Measurements from ENCODE around the gene MAPK7. TPM values are rescaled to one million over a fixed set of nuclear protein-coding genes. Genes with fewer than 3 reads are reported as not detected.

MAPK7 gene
- total RNA-seq, 6 experiments from 2014 or later, result 5.7 to 9.2 (median 6.7) TPM

DNA sequence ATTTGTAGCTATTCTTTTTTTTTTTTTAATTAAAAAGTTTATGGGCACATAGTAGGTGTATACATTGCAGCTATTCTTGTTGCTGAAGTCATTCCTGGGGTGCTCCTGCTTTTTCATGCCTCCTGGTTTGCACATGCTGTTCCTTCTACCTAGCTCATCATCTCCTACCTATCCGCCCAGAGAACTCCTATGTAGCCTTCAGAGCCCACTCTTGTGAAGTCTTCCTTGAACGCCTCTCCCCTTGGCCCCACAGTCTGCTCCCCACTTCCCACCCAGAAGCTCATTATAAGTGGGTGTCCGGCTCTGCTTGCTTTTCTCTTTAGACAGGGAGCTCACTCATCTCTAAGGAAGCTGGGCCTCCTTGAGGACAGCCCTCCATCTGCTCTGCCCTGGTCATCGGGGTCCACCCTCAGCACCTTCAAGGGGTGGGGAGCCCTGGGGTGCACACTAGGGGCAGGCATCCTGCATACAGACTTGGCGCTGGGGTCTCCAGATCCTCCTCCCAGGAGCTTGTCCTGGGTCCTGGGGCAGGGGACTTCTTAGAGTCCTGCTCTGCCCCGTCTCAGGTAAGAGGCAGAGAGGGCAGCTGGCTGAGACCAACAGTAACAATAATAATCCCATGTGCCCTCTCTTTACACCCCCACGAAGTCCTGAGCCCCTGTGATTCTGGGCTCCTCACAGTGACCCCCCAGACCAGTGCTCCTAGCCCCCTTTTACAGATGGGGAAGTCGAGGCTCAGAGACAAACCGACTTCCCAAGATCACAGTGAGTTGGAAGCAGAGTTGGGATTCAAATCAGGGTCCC lies 12.3 kb upstream of the MAPK7 start:
- no peak overlapping the region for H3K4me3 ChIP-seq
- TF ChIP-seq POLR2A (IDR thresholded peaks at IDR 0.05), result no peak
- TF ChIP-seq, protein P1, sequence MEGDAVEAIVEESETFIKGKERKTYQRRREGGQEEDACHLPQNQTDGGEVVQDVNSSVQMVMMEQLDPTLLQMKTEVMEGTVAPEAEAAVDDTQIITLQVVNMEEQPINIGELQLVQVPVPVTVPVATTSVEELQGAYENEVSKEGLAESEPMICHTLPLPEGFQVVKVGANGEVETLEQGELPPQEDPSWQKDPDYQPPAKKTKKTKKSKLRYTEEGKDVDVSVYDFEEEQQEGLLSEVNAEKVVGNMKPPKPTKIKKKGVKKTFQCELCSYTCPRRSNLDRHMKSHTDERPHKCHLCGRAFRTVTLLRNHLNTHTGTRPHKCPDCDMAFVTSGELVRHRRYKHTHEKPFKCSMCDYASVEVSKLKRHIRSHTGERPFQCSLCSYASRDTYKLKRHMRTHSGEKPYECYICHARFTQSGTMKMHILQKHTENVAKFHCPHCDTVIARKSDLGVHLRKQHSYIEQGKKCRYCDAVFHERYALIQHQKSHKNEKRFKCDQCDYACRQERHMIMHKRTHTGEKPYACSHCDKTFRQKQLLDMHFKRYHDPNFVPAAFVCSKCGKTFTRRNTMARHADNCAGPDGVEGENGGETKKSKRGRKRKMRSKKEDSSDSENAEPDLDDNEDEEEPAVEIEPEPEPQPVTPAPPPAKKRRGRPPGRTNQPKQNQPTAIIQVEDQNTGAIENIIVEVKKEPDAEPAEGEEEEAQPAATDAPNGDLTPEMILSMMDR (IDR thresholded peaks at IDR 0.05), result no peak
- intact Hi-C loops (cut with DNase I), result loop anchor here in 1 of 2 donors (10.0 kb wide), 1 partner anchor 89 kb away; no protein-coding TSS in a partner anchor
- H3K4me1 ChIP-seq, result peaks cover 0 to 8% (median 3%) of the 10 kb centered on the region in 4 donors
- H3K27me3 ChIP-seq, result no peaks in the 10 kb centered on the region
- no peaks in the 10 kb centered on the region for H3K9me3 ChIP-seq
- ATAC-seq (no peak), DNase-seq (no peak)
- H3K36me3 ChIP-seq, result no peaks in the 10 kb centered on the region
- 97% methylated on average over 7 of the region's 9 CpGs for WGBS (ENCODE audit: insufficient coverage, low coverage, low lambda C conversion rate, missing lambda C conversion rate)
- H3K27ac ChIP-seq, result no peak overlapping the region

DNA sequence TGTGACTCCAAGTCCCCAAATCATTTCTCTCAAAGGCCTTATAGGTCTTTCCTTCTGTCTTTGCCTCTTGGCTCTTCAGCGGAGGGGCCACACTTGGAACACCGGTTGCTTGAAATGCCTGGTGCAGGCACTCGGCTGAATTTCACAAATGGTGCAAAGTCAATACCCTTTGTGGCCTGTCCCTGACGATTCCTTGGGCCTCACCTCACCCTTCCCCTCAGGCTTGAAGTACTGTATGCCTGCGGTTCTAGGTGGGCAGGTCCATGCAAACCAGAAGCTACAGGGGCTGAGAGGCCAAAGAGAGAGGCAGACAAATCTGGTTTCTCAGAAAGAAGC lies 11.7 kb upstream of the MAPK7 start:
- intact Hi-C loops (cut with DNase I), result loop anchor here in 1 of 2 donors (10.0 kb wide), 1 partner anchor 88 kb away; no protein-coding TSS in a partner anchor
- ATAC-seq (no peak), DNase-seq (no peak)
- 93% methylated on average over 2 of the region's 5 CpGs for WGBS (ENCODE audit: insufficient coverage, low coverage, low lambda C conversion rate, missing lambda C conversion rate)
- Histone ChIP-seq H3K4me3 (no peak overlapping the region), H3K27ac (no peak overlapping the region), H3K27me3 (no peaks in the 10 kb centered on the region), H3K36me3 (no peaks in the 10 kb centered on the region), H3K4me1 (peaks cover 0 to 8% (median 3%) of the 10 kb centered on the region in 4 donors), H3K9me3 (no peaks in the 10 kb centered on the region)
- no peak for TF ChIP-seq POLR2A (IDR thresholded peaks at IDR 0.05)
- TF ChIP-seq, protein P1 (IDR thresholded peaks at IDR 0.05), result no peak

DNA sequence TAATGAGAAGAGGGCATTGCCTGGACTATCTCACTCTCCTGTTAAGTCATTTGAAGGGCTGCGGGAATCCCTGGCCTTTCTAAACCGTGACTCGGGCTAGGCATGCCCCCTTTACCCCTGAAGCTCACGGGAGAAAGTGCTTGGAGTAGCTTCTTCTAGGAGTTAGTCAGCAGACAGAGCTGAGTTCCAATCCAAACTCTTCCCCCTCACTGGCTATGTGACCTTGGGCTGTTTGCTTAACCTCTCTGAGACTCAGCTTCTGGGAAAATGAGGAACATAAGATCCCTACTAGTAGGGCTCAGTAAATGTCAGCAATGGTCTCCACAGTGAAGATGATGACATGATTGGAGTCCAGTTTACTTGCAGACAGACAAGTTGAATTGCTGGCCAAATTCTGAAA lies 10.1 kb upstream of the MAPK7 start:
- ATAC-seq, result no peak
- Histone ChIP-seq H3K4me1 (peaks cover 0 to 5% (median 0%) of the 10 kb centered on the region in 4 donors), H3K27me3 (no peaks in the 10 kb centered on the region), H3K4me3 (no peak overlapping the region), H3K9me3 (no peaks in the 10 kb centered on the region), H3K36me3 (no peaks in the 10 kb centered on the region), H3K27ac (no peak overlapping the region)
- DNase-seq, result no peak
- TF ChIP-seq, protein P1 (IDR thresholded peaks at IDR 0.05), result no peak
- no peak for TF ChIP-seq POLR2A (IDR thresholded peaks at IDR 0.05)
- intact Hi-C loops (cut with DNase I), result loop anchor here in 1 of 2 donors (10.0 kb wide), 1 partner anchor 87 kb away; no protein-coding TSS in a partner anchor
- 81% methylated on average over 4 of the region's 4 CpGs for WGBS (ENCODE audit: insufficient coverage, low coverage, low lambda C conversion rate, missing lambda C conversion rate)

DNA sequence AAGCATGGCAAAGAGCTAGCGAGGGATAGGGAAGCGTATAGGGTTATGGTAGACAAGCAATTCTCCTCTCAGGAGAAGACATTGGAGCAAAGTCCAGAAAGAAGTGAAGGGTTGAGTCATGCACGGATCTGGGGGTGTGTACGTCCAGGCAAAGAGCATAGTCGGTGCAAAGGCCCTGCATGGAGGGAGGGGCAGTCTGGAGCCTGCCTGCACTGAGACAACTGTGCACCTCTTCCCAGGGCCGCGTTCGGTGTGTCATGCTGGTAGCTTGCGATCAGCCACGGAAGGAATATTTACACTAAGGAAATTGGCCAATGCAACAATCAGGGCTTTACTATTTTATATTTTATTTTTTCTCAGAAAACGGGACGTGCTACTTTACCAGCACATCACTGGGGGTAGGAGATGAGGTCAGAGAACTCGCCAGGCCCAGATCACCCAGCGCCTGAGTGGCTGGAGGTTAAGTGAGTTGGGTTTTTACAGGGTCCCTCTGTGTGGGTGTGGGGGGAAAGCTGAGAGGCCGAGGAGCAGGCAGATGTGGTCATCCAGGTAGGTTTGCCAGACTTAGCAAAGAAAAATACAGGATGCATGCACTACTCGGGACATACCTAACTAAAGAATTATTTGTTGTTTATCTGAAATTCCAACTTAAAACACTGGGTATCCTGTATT lies 9.1 kb upstream of the MAPK7 start:
- ATAC-seq, result no peak
- H3K4me1 ChIP-seq, result peaks cover 0 to 5% (median 0%) of the 10 kb centered on the region in 4 donors
- 84% methylated on average over 10 of the region's 16 CpGs for WGBS (ENCODE audit: insufficient coverage, low coverage, low lambda C conversion rate, missing lambda C conversion rate)
- H3K9me3 ChIP-seq, result no peaks in the 10 kb centered on the region
- no peaks in the 10 kb centered on the region for H3K27me3 ChIP-seq
- TF ChIP-seq, protein P1 (IDR thresholded peaks at IDR 0.05), result no peak
- no peak for TF ChIP-seq POLR2A (IDR thresholded peaks at IDR 0.05)
- no peak for DNase-seq
- H3K36me3 ChIP-seq, result no peaks in the 10 kb centered on the region
- H3K4me3 ChIP-seq, result no peak overlapping the region
- intact Hi-C loops (cut with DNase I), result loop anchor here in 1 of 2 donors (10.0 kb wide), 1 partner anchor 86 kb away; no protein-coding TSS in a partner anchor
- no peak overlapping the region for H3K27ac ChIP-seq
